Endodermal cell (in vitro differentiated cells): ENCODE data around the gene BNIP3. TPM values are rescaled to one million over a fixed set of nuclear protein-coding genes. Genes with fewer than 3 reads are reported as not detected.

Source experiments
- DNase-seq: peaks from one replicate; pipeline ENCODE4 v3.0.0-alpha.2; 2017
- H3K27ac ChIP-seq: 2 replicates; pipeline ENCODE4 v1.5.1; 2013; ENCODE audit warnings: mild to moderate bottlenecking, low read depth, low read length, moderate library complexity
- H3K27me3 ChIP-seq: 2 replicates; pipeline ENCODE4 v1.6.1; 2013; ENCODE audit warnings: mild to moderate bottlenecking, low read length, moderate library complexity; ENCODE audit not compliant: insufficient read depth, control insufficient read depth, poor library complexity, severe bottlenecking
- H3K36me3 ChIP-seq: 2 replicates; pipeline ENCODE4 v1.7.0; 2013; ENCODE audit warnings: mild to moderate bottlenecking, low read length, moderate library complexity; ENCODE audit not compliant: control insufficient read depth, insufficient read depth
- H3K4me1 ChIP-seq: one replicate; pipeline ENCODE4 v1.7.0; 2013; ENCODE audit warnings: low read length; ENCODE audit not compliant: control insufficient read depth, insufficient read depth
- H3K4me3 ChIP-seq: 2 replicates; pipeline ENCODE4 v1.5.1; 2013; ENCODE audit warnings: mild to moderate bottlenecking, low read length, moderate library complexity
- H3K9ac ChIP-seq: 2 replicates; pipeline ENCODE4 v1.6.1; 2013; ENCODE audit warnings: mild to moderate bottlenecking, low read length, moderate library complexity; ENCODE audit not compliant: poor library complexity, severe bottlenecking; ENCODE audit errors: extremely low read depth
- H3K9me3 ChIP-seq: 2 replicates; pipeline ENCODE4 v1.6.1; 2013; ENCODE audit warnings: mild to moderate bottlenecking, low read length, moderate library complexity; ENCODE audit not compliant: control insufficient read depth
- H3K27ac Mint-ChIP-seq: 2 replicates; pipeline ENCODE4 v1.8.0; 2020; ENCODE audit warnings: mixed read lengths
- H3K27me3 Mint-ChIP-seq: 2 replicates; pipeline ENCODE4 v1.8.0; 2021; ENCODE audit warnings: mild to moderate bottlenecking, mixed read lengths; ENCODE audit not compliant: insufficient read depth
- H3K36me3 Mint-ChIP-seq: 2 replicates; pipeline ENCODE4 v1.8.0; 2020; ENCODE audit warnings: low read depth, mixed read lengths
- H3K4me1 Mint-ChIP-seq: 2 replicates; pipeline ENCODE4 v1.8.0; 2020; ENCODE audit warnings: mixed read lengths
- H3K4me3 Mint-ChIP-seq: 2 replicates; pipeline ENCODE4 v1.8.0; 2020; ENCODE audit warnings: mild to moderate bottlenecking, moderate library complexity, mixed read lengths
- H3K9me3 Mint-ChIP-seq: 2 replicates; pipeline ENCODE4 v1.8.0; 2020; ENCODE audit warnings: mild to moderate bottlenecking, mixed read lengths
- CTCF ChIP-seq: fragments of 200-600 bp; sonication (generic); conservative IDR thresholded peaks from 2 replicates; pipeline ENCODE4 v1.5.0; 2021; ENCODE audit warnings: antibody characterized with exemption, mild to moderate bottlenecking
- WGBS, 2 experiments: methylation state at CpG; one replicate each; pipeline versions ENCODE4 v1.1.5 to v1.1.7; 2013; ENCODE audit warnings: missing lambda C conversion rate in 2 of 2, mixed read lengths in 1 of 2; ENCODE audit not compliant: insufficient coverage in 1 of 2, insufficient read length in 1 of 2; 5-methylcytosine and 5-hydroxymethylcytosine counted together
- total RNA-seq, 2 donors: library from RNA; stranded (reverse); fragmentation: NEBNext Ultra II Directional in 1 of 2; extraction: Animal tissue kit (Norgen Biotek cat#: 25700) in 1 of 2; gene quantifications; 2 replicates in 1 of 2; 3 replicates in 1 of 2; pipeline ENCODE4 v1.2.1, GENCODE V29; 2021

BNIP3 gene
- total RNA-seq, 2 donors from 2014 or later = 93.5 to 108 TPM

GRCh38 chr10:132010483-132010882, 28.8 kb upstream of the BNIP3 start:
- no peak for TF ChIP-seq CTCF
- no peak overlapping the region for H3K27ac ChIP-seq
- H3K4me3 ChIP-seq = no peak overlapping the region
- H3K36me3 Mint-ChIP-seq = no peaks in the 10 kb centered on the region
- H3K4me1 Mint-ChIP-seq = peaks cover 31% of the 10 kb centered on the region
- no peaks in the 10 kb centered on the region for H3K27me3 ChIP-seq
- H3K9me3 Mint-ChIP-seq = peaks cover 4% of the 10 kb centered on the region
- WGBS, 2 experiments = 100% methylated on average over 2 of the region's 2 CpGs; no CpG with 5 or more reads in 1 of the 2 experiments
- peaks cover 8% of the 10 kb centered on the region for H3K4me1 ChIP-seq
- H3K27me3 Mint-ChIP-seq = no peaks in the 10 kb centered on the region
- no peak overlapping the region for H3K9ac ChIP-seq
- no peak overlapping the region for H3K27ac Mint-ChIP-seq
- DNase-seq = no peak
- peaks cover 4% of the 10 kb centered on the region for H3K9me3 ChIP-seq
- no peak overlapping the region for H3K4me3 Mint-ChIP-seq
- H3K36me3 ChIP-seq = no peaks in the 10 kb centered on the region

- TF ChIP-seq CTCF = no peak
- no peak overlapping the region for H3K4me3 ChIP-seq
- H3K36me3 ChIP-seq = no peaks in the 10 kb centered on the region
- no peak for DNase-seq
- Mint-ChIP-seq H3K36me3 (peaks cover 5% of the 10 kb centered on the region), H3K4me3 (no peak overlapping the region), H3K27ac (no peak overlapping the region), H3K4me1 (peaks cover 29% of the 10 kb centered on the region), H3K9me3 (peaks cover 13% of the 10 kb centered on the region), H3K27me3 (no peaks in the 10 kb centered on the region)
- WGBS, 2 experiments = 42 to 43% methylated on average over 3 of the region's 3 CpGs
- no peaks in the 10 kb centered on the region for H3K27me3 ChIP-seq
- H3K4me1 ChIP-seq = peaks cover 8% of the 10 kb centered on the region
- no peak overlapping the region for H3K9ac ChIP-seq
- H3K9me3 ChIP-seq = peaks cover 13% of the 10 kb centered on the region
- H3K27ac ChIP-seq = no peak overlapping the region
Observed at GRCh38 chr10:132009575-132009974, 27.9 kb upstream of the BNIP3 start.

GRCh38 chr10:132007681-132008080, 26.0 kb upstream of the BNIP3 start:
- TF ChIP-seq CTCF = no peak
- Histone ChIP-seq H3K27me3 (no peaks in the 10 kb centered on the region), H3K4me3 (no peak overlapping the region), H3K4me1 (peaks cover 13% of the 10 kb centered on the region), H3K27ac (no peak overlapping the region), H3K9ac (no peak overlapping the region), H3K9me3 (peaks cover 17% of the 10 kb centered on the region), H3K36me3 (no peaks in the 10 kb centered on the region)
- WGBS, 2 experiments = 92 to 95% methylated on average over 8 to 10 of the region's 10 CpGs
- H3K36me3 Mint-ChIP-seq = peaks cover 5% of the 10 kb centered on the region
- H3K4me3 Mint-ChIP-seq = no peak overlapping the region
- H3K9me3 Mint-ChIP-seq = peaks cover 27% of the 10 kb centered on the region
- no peak for DNase-seq
- H3K4me1 Mint-ChIP-seq = peaks cover 34% of the 10 kb centered on the region
- no peak overlapping the region for H3K27ac Mint-ChIP-seq
- H3K27me3 Mint-ChIP-seq = no peaks in the 10 kb centered on the region
